Endodermal cell (in vitro differentiated cells): ENCODE results near the gene GALP. TPM values are rescaled to one million over a fixed set of nuclear protein-coding genes. Genes with fewer than 3 reads are reported as not detected.
"Not testable (repeated sequence)": the region's sequence is repeated elsewhere in the genome, so short reads cannot be mapped to it uniquely, and the experiment has no call there.

Source experiments
- DNase-seq: peaks from one replicate; pipeline ENCODE4 v3.0.0-alpha.2; 2017
- H3K27ac ChIP-seq: 2 replicates; pipeline ENCODE4 v1.5.1; 2013; ENCODE audit warnings: mild to moderate bottlenecking, low read depth, low read length, moderate library complexity
- H3K27me3 ChIP-seq: 2 replicates; pipeline ENCODE4 v1.6.1; 2013; ENCODE audit warnings: mild to moderate bottlenecking, low read length, moderate library complexity; ENCODE audit not compliant: insufficient read depth, control insufficient read depth, poor library complexity, severe bottlenecking
- H3K36me3 ChIP-seq: 2 replicates; pipeline ENCODE4 v1.7.0; 2013; ENCODE audit warnings: mild to moderate bottlenecking, low read length, moderate library complexity; ENCODE audit not compliant: control insufficient read depth, insufficient read depth
- H3K4me1 ChIP-seq: one replicate; pipeline ENCODE4 v1.7.0; 2013; ENCODE audit warnings: low read length; ENCODE audit not compliant: control insufficient read depth, insufficient read depth
- H3K4me3 ChIP-seq: 2 replicates; pipeline ENCODE4 v1.5.1; 2013; ENCODE audit warnings: mild to moderate bottlenecking, low read length, moderate library complexity
- H3K9ac ChIP-seq: 2 replicates; pipeline ENCODE4 v1.6.1; 2013; ENCODE audit warnings: mild to moderate bottlenecking, low read length, moderate library complexity; ENCODE audit not compliant: poor library complexity, severe bottlenecking; ENCODE audit errors: extremely low read depth
- H3K9me3 ChIP-seq: 2 replicates; pipeline ENCODE4 v1.6.1; 2013; ENCODE audit warnings: mild to moderate bottlenecking, low read length, moderate library complexity; ENCODE audit not compliant: control insufficient read depth
- H3K27ac Mint-ChIP-seq: 2 replicates; pipeline ENCODE4 v1.8.0; 2020; ENCODE audit warnings: mixed read lengths
- H3K27me3 Mint-ChIP-seq: 2 replicates; pipeline ENCODE4 v1.8.0; 2021; ENCODE audit warnings: mild to moderate bottlenecking, mixed read lengths; ENCODE audit not compliant: insufficient read depth
- H3K36me3 Mint-ChIP-seq: 2 replicates; pipeline ENCODE4 v1.8.0; 2020; ENCODE audit warnings: low read depth, mixed read lengths
- H3K4me1 Mint-ChIP-seq: 2 replicates; pipeline ENCODE4 v1.8.0; 2020; ENCODE audit warnings: mixed read lengths
- H3K4me3 Mint-ChIP-seq: 2 replicates; pipeline ENCODE4 v1.8.0; 2020; ENCODE audit warnings: mild to moderate bottlenecking, moderate library complexity, mixed read lengths
- H3K9me3 Mint-ChIP-seq: 2 replicates; pipeline ENCODE4 v1.8.0; 2020; ENCODE audit warnings: mild to moderate bottlenecking, mixed read lengths
- CTCF ChIP-seq: fragments of 200-600 bp; sonication (generic); conservative IDR thresholded peaks from 2 replicates; pipeline ENCODE4 v1.5.0; 2021; ENCODE audit warnings: antibody characterized with exemption, mild to moderate bottlenecking
- WGBS, 2 experiments: methylation state at CpG; one replicate each; pipeline versions ENCODE4 v1.1.5 to v1.1.7; 2013; ENCODE audit warnings: missing lambda C conversion rate in 2 of 2, mixed read lengths in 1 of 2; ENCODE audit not compliant: insufficient coverage in 1 of 2, insufficient read length in 1 of 2; 5-methylcytosine and 5-hydroxymethylcytosine counted together
- total RNA-seq, 2 donors: library from RNA; stranded (reverse); fragmentation: NEBNext Ultra II Directional in 1 of 2; extraction: Animal tissue kit (Norgen Biotek cat#: 25700) in 1 of 2; gene quantifications; 2 replicates in 1 of 2; 3 replicates in 1 of 2; pipeline ENCODE4 v1.2.1, GENCODE V29; 2021

The GALP gene
- total RNA-seq, 2 donors from 2014 or later = 0.40 TPM; not detected in 1

- 82 to 100% methylated on average over 6 to 12 of the region's 12 CpGs for WGBS, 2 experiments
- H3K27me3 Mint-ChIP-seq = peaks cover 26% of the 10 kb centered on the region
- Histone ChIP-seq H3K4me3 (no peak overlapping the region), H3K9me3 (no peaks in the 10 kb centered on the region), H3K27ac (no peak overlapping the region), H3K27me3 (no peaks in the 10 kb centered on the region), H3K9ac (no peak overlapping the region), H3K36me3 (no peaks in the 10 kb centered on the region), H3K4me1 (no peaks in the 10 kb centered on the region)
- no peak overlapping the region for H3K4me3 Mint-ChIP-seq
- H3K4me1 Mint-ChIP-seq = peaks cover 4% of the 10 kb centered on the region
- no peak for DNase-seq
- TF ChIP-seq CTCF = no peak
- H3K27ac Mint-ChIP-seq = no peak overlapping the region
- H3K36me3 Mint-ChIP-seq = no peaks in the 10 kb centered on the region
- H3K9me3 Mint-ChIP-seq = no peaks in the 10 kb centered on the region
Observed at GRCh38 chr19:56193981-56194640, 18.3 kb downstream of the GALP start.

GRCh38 chr19:56197646-56198045 is 21.8 kb downstream of the GALP start, which contains the start of gene ZSCAN5B:
Gene ZSCAN5B (minus strand): TSS chr19:56197783. CDS start chr19:56193052, 4,731 bp downstream.
- not testable (repeated sequence) for H3K27me3 ChIP-seq, H3K9me3 Mint-ChIP-seq, DNase-seq, H3K4me1 ChIP-seq, H3K36me3 ChIP-seq, H3K9ac ChIP-seq, H3K36me3 Mint-ChIP-seq, H3K4me1 Mint-ChIP-seq, H3K4me3 ChIP-seq, H3K4me3 Mint-ChIP-seq, H3K27ac Mint-ChIP-seq, H3K9me3 ChIP-seq, H3K27ac ChIP-seq
- peaks cover 23% of the 10 kb centered on the region for H3K27me3 Mint-ChIP-seq
- 93 to 95% methylated on average over 11 to 23 of the region's 23 CpGs for whole genome bisulfite sequencing, 2 experiments

DNA sequence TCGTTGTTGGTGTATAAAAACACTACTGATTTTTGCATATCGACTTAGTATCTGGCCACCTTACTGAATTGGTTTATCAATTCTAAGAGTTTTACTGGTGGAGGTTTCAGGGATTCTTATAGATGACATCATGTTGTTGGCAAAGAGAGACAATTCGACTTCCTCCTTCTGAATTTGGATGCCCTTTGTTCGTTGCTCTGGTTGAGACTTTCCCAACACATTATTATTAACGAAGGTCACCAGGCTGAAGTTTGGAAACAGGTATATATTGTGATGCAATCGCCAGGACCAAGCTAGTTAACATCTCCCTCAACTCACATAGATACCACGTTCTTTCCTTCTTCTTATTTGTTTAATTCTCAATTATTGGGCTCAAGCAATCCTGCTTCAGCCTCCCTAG is 23.9 kb downstream of the GALP start:
- Mint-ChIP-seq H3K27me3 (peaks cover 24% of the 10 kb centered on the region), H3K9me3 (no peaks in the 10 kb centered on the region), H3K36me3 (no peaks in the 10 kb centered on the region), H3K27ac (no peak overlapping the region), H3K4me3 (no peak overlapping the region), H3K4me1 (no peaks in the 10 kb centered on the region)
- DNase-seq = no peak
- TF ChIP-seq CTCF = no peak
- Histone ChIP-seq H3K9ac (no peak overlapping the region), H3K9me3 (no peaks in the 10 kb centered on the region), H3K4me1 (no peaks in the 10 kb centered on the region), H3K4me3 (no peak overlapping the region), H3K36me3 (no peaks in the 10 kb centered on the region), H3K27me3 (peaks cover 6% of the 10 kb centered on the region), H3K27ac (no peak overlapping the region)
- 86 to 89% methylated on average over 2 to 7 of the region's 7 CpGs for WGBS, 2 experiments

DNA sequence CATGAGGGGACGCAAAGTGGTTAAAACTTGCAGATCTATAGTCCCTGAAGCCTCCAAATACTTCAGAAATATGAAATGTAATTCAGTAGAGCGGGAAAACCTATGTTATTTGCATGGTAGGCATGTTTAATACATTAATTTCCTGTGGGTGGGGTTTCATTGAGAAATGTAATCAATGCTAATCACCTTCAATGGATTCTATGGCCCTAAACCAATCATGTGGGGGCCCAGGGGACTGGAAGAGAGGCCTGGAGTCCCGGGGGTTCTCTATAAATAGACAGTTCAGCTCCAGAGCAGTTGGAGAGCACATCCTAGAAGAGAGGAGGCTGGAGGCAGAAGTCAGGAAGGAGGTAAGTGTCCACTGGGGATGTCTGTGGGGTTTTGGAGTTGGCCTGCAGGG is 26.2 kb downstream of the GALP start, which contains the start of gene ZSCAN5C:
ZSCAN5C (plus strand) TSS at position 301 of the 400 bp plus-strand sequence. CDS start 3,641 bp downstream, outside the sequence.
- DNase-seq = no peak
- Histone ChIP-seq H3K4me1 (no peaks in the 10 kb centered on the region), H3K9ac (no peak within 1 kb of the TSS), H3K36me3 (no peaks in the 10 kb centered on the region), H3K27ac (no peak within 1 kb of the TSS), H3K9me3 (no peaks in the 10 kb centered on the region), H3K27me3 (peaks cover 6% of the 10 kb centered on the region), H3K4me3 (no peak within 1 kb of the TSS)
- Mint-ChIP-seq H3K9me3 (no peaks in the 10 kb centered on the region), H3K4me3 (no peak within 1 kb of the TSS), H3K36me3 (no peaks in the 10 kb centered on the region), H3K4me1 (no peaks in the 10 kb centered on the region), H3K27ac (no peak within 1 kb of the TSS), H3K27me3 (peaks cover 32% of the 10 kb centered on the region)
- no peak for TF ChIP-seq CTCF
- WGBS, 2 experiments = 69 to 73% methylated on average over 2 to 3 of the region's 3 CpGs
